HCEC 1CT (cell line): ENCODE data around the gene ADSS1.
"Not testable (repeated sequence)": the region's sequence is repeated elsewhere in the genome, so short reads cannot be mapped to it uniquely, and the experiment has no call there.

Source experiments
- DNase-seq: peaks from one replicate; pipeline ENCODE4 v3.0.0-alpha.2; 2017

ADSS1 gene

DNA sequence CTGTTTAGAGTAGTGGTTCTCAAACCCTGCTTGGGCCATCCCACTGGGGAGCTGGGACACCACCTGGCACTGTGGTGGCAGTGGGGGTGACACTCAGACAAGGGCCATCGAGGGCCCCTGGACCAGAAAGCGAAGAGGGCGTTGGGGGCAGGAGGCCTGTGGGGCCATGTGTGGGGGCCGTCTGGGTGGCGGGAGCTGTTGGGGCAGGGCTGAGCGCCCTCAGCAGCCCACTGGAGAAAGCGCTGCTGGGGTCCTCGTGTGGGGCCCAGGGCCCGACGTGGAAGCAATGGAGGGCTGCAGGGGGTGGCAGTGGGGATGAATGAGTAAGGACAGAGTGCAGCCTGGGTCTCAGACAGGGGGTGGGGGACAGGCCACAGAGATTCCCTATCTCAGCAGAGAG is 5.9 kb upstream of the ADSS1 start:
- DNase-seq = no peak

DNA sequence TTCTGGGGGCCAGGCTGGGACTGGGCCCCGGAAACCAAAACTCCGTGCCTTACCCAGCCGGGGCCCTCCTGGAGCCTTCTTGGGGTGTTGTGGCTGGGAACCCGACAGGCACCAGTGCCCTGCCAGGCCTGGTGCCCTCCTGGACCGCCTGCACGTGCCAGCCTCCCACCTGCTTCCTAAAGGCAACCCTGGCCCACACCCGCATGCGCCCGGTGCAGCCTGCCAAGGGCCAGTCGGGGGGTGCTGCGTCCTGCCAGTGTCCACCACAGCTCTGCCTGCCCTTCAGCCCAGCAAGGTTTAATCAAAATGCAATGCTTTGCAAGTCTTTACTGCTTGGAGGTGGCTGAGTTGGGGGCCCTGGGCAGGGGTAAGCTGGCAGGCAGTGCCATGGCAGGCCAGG is 5.2 kb upstream of the ADSS1 start:
- no peak for DNase-seq

GRCh38 chr14:104719343-104719742 is 4.7 kb upstream of the ADSS1 start:
- DNase-seq = no peak

- no peak for DNase-seq
Measured at GRCh38 chr14:104721505-104722431, 2.3 kb upstream of the ADSS1 start.

GRCh38 chr14:104722938-104723650 is 935 bp upstream of the ADSS1 start:
- DNase-seq = no peak

- no peak for DNase-seq
Measured at GRCh38 chr14:104724407-104724980, 465 bp downstream of the ADSS1 start.

DNA sequence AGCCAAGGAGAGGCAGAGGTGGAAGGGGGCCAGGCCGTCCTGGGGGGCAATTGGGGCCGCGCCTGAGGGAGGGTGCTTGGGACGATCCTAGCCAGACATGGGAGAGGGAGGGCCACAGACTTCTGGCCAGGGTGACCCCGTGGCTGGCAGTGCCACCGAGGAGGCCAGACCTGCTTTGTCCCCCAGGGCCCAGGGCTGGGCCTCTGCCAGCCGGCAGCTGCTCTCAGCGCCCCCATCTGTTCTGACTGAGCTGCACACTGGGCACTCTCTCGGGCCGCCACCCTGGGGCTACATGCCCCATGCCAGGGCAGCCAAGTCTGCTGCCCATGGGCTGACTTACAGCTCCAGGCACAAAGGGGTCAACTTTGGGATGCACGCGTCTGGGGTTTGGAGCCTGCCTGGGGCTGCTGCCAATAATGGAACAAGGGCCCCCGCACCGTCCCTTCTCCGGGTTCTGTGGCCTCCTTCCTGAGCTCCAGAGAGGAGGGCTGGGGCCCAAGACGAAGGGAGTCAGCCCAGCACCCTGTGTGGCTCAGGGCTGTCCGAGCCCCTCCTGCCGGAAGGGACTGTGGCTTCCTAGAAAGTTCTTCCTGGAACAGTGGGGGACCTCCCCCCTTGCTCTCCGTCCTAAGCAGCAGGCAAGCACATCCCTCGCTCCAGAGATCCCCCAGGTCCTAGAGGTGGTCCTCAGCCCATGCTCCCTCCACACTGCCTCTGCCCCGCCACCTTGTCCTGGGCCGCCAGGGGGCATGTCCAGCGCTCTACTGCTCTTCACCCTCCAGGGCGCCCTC is 1.1 kb downstream of the ADSS1 start:
- DNase-seq = peak; percentile 49

- no peak for DNase-seq
Measured at GRCh38 chr14:104725772-104726548, 1.9 kb downstream of the ADSS1 start.

DNA sequence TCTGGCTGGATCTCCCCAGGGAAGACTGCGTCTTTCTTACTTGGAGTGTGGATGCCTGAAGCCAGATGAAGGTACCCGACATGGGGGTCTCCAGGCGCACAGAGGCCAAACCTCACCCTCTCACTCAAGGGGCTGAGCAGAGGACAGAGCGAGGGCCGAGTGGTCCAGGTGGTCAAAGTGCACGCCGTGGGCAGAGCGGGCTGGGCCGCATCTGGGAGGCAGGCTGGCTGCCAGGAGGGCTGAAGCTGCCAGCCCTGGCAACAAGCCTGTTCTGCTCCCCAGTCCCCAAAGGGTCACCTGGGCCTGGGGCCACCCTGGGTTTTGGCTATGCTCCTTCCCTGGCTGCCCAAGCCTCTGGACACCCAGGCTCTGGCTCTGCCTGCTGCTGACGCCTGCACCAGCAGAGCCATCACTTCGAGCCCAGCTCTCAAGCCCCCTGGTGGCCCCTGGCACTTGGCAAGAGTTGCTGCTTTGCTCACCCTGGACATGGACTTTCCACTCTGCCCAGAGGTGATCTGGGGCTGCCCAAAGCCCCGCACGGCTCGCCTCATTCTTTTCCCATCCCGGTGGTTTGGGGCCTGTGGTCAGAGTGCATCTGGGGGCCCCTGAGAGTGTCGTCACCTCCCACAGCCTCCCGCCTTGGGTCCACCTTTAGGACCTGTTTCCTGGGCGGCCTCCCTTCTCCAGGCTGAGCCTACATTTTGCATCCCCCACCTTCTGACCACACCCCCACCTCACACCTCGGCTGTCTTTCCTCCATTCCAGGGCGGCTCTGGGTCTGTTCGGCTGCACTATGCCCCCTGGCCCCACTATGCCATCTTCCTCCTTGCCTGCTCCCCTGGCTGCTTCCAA is 2.8 kb downstream of the ADSS1 start:
- no peak for DNase-seq

- no peak for DNase-seq
Measured at GRCh38 chr14:104728631-104729030, 4.6 kb downstream of the ADSS1 start.

- DNase-seq = not testable (repeated sequence)
Measured at GRCh38 chr14:104729176-104729834, 5.3 kb downstream of the ADSS1 start.

DNA sequence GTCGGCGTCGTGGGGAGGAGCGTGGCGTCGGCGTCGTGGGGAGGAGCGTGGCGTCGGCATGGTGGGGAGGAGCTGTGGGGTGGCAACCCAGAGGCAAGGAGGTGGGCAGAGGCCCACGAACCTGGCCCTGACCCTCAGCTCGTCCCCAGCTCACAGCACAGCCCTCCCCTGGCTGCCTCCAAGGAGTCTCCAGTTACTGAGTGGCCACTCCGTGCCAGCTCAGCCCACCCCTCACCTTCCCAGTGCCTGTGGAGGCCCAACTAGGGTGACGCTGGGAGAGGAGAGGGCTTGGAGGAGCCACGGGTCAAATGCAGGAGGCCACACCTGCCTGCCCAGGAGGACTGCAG is 5.8 kb downstream of the ADSS1 start:
- DNase-seq = no peak

DNA sequence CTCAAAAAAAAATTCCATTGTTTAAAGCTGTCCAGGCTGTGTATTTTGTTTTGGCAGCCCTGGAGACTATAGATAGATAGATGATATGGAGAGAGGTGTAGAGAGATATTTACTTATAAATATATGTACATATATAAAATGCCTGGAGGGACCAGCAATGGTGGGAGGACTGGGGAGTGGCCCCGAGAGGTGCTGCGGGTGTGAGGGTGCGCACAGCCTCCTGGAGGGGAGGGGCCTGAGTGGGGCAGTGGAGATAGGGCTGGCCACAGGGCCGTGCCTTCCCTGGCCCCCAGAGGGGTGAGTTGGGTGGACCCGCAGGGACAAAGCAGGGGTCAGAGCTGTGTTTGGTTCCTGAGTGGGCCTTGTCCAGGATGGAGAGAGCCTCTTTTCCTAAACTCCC is 6.5 kb downstream of the ADSS1 start:
- no peak for DNase-seq

GRCh38 chr14:104731320-104732294 is 7.6 kb downstream of the ADSS1 start:
- DNase-seq = no peak

GRCh38 chr14:104732355-104732804 is 8.4 kb downstream of the ADSS1 start:
- no peak for DNase-seq

GRCh38 chr14:104732931-104733681 is 9.1 kb downstream of the ADSS1 start:
- no peak for DNase-seq

GRCh38 chr14:104734051-104734587 is 10.1 kb downstream of the ADSS1 start:
- no peak for DNase-seq

DNA sequence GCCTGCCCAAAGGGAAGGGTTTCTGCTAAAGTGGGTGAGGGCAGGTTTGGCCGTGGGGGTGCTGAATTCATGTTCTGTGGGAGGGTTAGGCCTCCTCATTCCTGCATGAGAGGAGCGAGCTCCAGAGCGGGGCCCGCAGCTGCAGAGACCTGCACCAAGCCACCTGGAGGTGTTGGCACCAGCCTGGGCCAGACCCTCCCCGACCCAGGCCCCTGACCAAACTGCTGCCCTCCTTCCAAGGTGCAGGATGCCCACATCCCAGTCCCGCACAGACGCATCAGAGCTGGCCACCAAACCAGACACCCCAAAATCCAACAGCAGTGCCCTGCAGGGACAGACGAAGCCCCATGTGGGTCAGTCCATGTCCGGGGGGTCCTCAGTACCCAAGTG is 10.6 kb downstream of the ADSS1 start:
- DNase-seq = no peak
